Fibroblast of mammary gland (primary cell): ENCODE results near the gene CYB561.
A peak's percentile ranks its signal among the peaks of the same experiment; 100 is the strongest.

Experiments
- DNase-seq: peaks from one replicate; pipeline ENCODE4 v3.0.0-alpha.2; 2010; ENCODE audit warnings: low read depth
- H3K4me3 ChIP-seq: 2 replicates; pipeline ENCODE4 v1.5.1; 2011; ENCODE audit warnings: low read depth, mild to moderate bottlenecking, low read length, moderate library complexity; ENCODE audit not compliant: control insufficient read depth
- TF ChIP-seq, protein P1 (sequence below): conservative IDR thresholded peaks from 2 replicates; pipeline ENCODE4 v1.5.1; 2011; ENCODE audit warnings: low read depth, low read length, inconsistent platforms; ENCODE audit not compliant: control insufficient read depth, insufficient read depth

The CYB561 gene

GRCh38 chr17:63402431-63403212 lies 43.5 kb downstream of the CYB561 start:
- no peak overlapping the region for H3K4me3 ChIP-seq
- TF ChIP-seq, protein P1, sequence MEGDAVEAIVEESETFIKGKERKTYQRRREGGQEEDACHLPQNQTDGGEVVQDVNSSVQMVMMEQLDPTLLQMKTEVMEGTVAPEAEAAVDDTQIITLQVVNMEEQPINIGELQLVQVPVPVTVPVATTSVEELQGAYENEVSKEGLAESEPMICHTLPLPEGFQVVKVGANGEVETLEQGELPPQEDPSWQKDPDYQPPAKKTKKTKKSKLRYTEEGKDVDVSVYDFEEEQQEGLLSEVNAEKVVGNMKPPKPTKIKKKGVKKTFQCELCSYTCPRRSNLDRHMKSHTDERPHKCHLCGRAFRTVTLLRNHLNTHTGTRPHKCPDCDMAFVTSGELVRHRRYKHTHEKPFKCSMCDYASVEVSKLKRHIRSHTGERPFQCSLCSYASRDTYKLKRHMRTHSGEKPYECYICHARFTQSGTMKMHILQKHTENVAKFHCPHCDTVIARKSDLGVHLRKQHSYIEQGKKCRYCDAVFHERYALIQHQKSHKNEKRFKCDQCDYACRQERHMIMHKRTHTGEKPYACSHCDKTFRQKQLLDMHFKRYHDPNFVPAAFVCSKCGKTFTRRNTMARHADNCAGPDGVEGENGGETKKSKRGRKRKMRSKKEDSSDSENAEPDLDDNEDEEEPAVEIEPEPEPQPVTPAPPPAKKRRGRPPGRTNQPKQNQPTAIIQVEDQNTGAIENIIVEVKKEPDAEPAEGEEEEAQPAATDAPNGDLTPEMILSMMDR: no peak
- peak; percentile 84 for DNase-seq

DNA sequence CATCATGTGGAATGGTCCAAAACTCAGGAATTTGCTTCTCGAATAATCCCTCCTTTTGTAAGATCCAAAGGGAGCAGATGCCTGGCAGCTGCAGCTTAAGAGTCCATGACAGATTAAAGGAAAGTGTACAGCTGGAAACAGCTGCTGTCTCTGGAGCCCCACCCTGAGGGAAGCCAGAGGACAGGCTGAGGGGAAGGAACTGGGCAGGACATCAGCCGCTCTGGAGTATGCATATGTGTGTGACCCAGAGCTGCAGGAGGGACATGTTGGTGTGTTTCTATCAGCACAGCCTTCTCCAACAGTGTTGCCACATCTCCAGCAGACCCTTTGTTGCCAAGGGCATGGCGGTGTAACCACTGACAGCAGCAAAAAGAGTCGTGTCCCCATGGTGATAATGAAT lies 46.2 kb downstream of the CYB561 start:
- DNase-seq: peak; percentile 58
- H3K4me3 ChIP-seq: no peak overlapping the region
- TF ChIP-seq, protein P1: no peak

GRCh38 chr17:63399316-63399715 lies 46.8 kb downstream of the CYB561 start:
- H3K4me3 ChIP-seq: no peak overlapping the region
- TF ChIP-seq, protein P1: peak; percentile 12
- peak; percentile 77 for DNase-seq

DNA sequence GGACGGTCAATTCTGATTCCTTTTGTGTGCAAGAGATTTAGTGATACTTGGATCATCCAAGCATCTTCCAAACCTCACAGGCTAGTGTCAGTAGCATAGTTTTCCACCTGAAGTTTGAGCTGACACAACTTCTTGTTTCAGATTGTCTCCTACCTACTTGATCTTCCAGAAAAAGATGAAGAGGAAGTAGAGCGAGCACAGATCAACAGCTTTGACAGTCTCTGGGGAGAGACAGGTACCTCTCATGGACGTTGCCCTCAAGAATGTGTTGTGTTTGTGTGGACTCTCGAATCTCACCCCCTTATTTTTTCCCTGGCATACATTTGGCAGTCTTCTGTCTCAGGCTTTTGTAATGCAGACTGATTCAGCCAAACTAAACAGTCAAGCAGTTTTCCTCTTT lies 47.4 kb downstream of the CYB561 start:
- DNase-seq: peak; percentile 29

GRCh38 chr17:63395075-63395805 lies 50.9 kb downstream of the CYB561 start:
- TF ChIP-seq, protein P1: peak; percentile 16
- peak; percentile 89 for DNase-seq
- no peak overlapping the region for H3K4me3 ChIP-seq

More for the DNA sequence above, 47.4 kb downstream of the CYB561 start:
- H3K4me3 ChIP-seq: no peak overlapping the region
- TF ChIP-seq, protein P1: no peak

GRCh38 chr17:63390090-63390489 lies 56.0 kb downstream of the CYB561 start:
- H3K4me3 ChIP-seq: no peak overlapping the region
- TF ChIP-seq, protein P1: no peak
- DNase-seq: no peak
